HepG2 (cell line): ENCODE measurements around the gene ECSCR. TPM values are rescaled to one million over a fixed set of nuclear protein-coding genes. Genes with fewer than 3 reads are reported as not detected.

Source experiments
- CCDC6 ChIP-seq: sonication (generic); formaldehyde crosslinking; IDR thresholded peaks from 2 replicates; pipeline ENCODE4 v1.8.1; 2022; ENCODE audit warnings: mild to moderate bottlenecking, missing genetic modification reagents, moderate library complexity
- FOXA1 ChIP-seq, 2 experiments: fragments of 450-650 bp in 1 of 2; sonication (generic) in 1 of 2; formaldehyde crosslinking in 1 of 2; IDR thresholded peaks; 2 replicates each; pipeline versions ENCODE4 v1.4.0 to v1.6.1; 2016 to 2020; ENCODE audit warnings: missing genetic modification reagents in 1 of 2
- GZF1 ChIP-seq: sonication (generic); formaldehyde crosslinking; IDR thresholded peaks from 2 replicates; pipeline ENCODE4 v1.5.1; 2020; ENCODE audit warnings: mild to moderate bottlenecking, missing genetic modification reagents
- HNF1A ChIP-seq, 2 experiments: sonication (generic) in 1 of 2; formaldehyde crosslinking in 1 of 2; IDR thresholded peaks; 2 replicates each; pipeline versions ENCODE4 v1.4.0 to v1.6.1; 2016 to 2020; ENCODE audit warnings: borderline replicate concordance in 1 of 2, low read depth in 1 of 2, mild to moderate bottlenecking in 1 of 2, missing genetic modification reagents in 1 of 2
- KAT2B ChIP-seq: fragments of 150-350 bp; IDR thresholded peaks from 2 replicates; pipeline ENCODE4 v1.6.1; 2014; ENCODE audit warnings: low read depth, low read length, borderline replicate concordance
- KAT7 ChIP-seq: IDR thresholded peaks from 2 replicates; pipeline ENCODE4 v1.6.1; 2018; ENCODE audit warnings: borderline replicate concordance, missing compliant biosample characterization
- KLF6 ChIP-seq: IDR thresholded peaks from 2 replicates; pipeline ENCODE4 v1.8.0; 2016; ENCODE audit warnings: missing biosample characterization, missing genetic modification reagents
- MYNN ChIP-seq: sonication (generic); formaldehyde crosslinking; IDR thresholded peaks from 2 replicates; pipeline ENCODE4 v1.4.0; 2020; ENCODE audit warnings: mild to moderate bottlenecking, low read depth, missing genetic modification reagents
- NFIC ChIP-seq: IDR thresholded peaks from 2 replicates; pipeline ENCODE4 v1.6.1; 2012; ENCODE audit warnings: mild to moderate bottlenecking, low read length, inconsistent platforms
- SIN3B ChIP-seq: fragments of 150-350 bp; IDR thresholded peaks from 2 replicates; pipeline ENCODE4 v1.6.1; 2014; ENCODE audit warnings: low read length
- SRY ChIP-seq: sonication (generic); formaldehyde crosslinking; IDR thresholded peaks from 2 replicates; pipeline ENCODE4 v1.8.0; 2022; ENCODE audit warnings: mild to moderate bottlenecking, missing genetic modification reagents
- THYN1 ChIP-seq: sonication (generic); formaldehyde crosslinking; IDR thresholded peaks from 2 replicates; pipeline ENCODE4 v1.8.1; 2023; ENCODE audit warnings: low read depth, mild to moderate bottlenecking, moderate library complexity, missing genetic modification reagents, borderline replicate concordance
- ZBTB42 ChIP-seq: sonication (generic); formaldehyde crosslinking; IDR thresholded peaks from 2 replicates; pipeline ENCODE4 v1.5.0; 2020; ENCODE audit warnings: mild to moderate bottlenecking, missing genetic modification reagents
- ZFYVE20 ChIP-seq: sonication (generic); formaldehyde crosslinking; IDR thresholded peaks from 2 replicates; pipeline ENCODE4 v1.8.0; 2023; ENCODE audit warnings: low read depth, mild to moderate bottlenecking, moderate library complexity, missing genetic modification reagents, borderline replicate concordance
- ZNF205 ChIP-seq: IDR thresholded peaks from 2 replicates; pipeline ENCODE4 v1.6.1; 2018; ENCODE audit warnings: missing biosample characterization, missing genetic modification reagents
- ZNF260 ChIP-seq: sonication (generic); formaldehyde crosslinking; IDR thresholded peaks from 2 replicates; pipeline ENCODE4 v1.4.0; 2020; ENCODE audit warnings: missing genetic modification reagents, low read depth, mild to moderate bottlenecking, borderline replicate concordance
- ZNF263 ChIP-seq: sonication (generic); formaldehyde crosslinking; IDR thresholded peaks from 2 replicates; pipeline ENCODE4 v1.4.0; 2020; ENCODE audit warnings: missing genetic modification reagents
- ZNF33B ChIP-seq: sonication (generic); formaldehyde crosslinking; IDR thresholded peaks from 2 replicates; pipeline ENCODE4 v1.5.1; 2020; ENCODE audit warnings: mild to moderate bottlenecking, missing genetic modification reagents
- ZNF367 ChIP-seq: sonication (generic); formaldehyde crosslinking; IDR thresholded peaks from 2 replicates; pipeline ENCODE4 v1.4.0; 2020; ENCODE audit warnings: missing genetic modification reagents, borderline replicate concordance
- ZNF550 ChIP-seq: sonication (generic); formaldehyde crosslinking; IDR thresholded peaks from 2 replicates; pipeline ENCODE4 v1.4.0; 2020; ENCODE audit warnings: mild to moderate bottlenecking, missing genetic modification reagents, borderline replicate concordance
- ZNF558 ChIP-seq: sonication (generic); formaldehyde crosslinking; IDR thresholded peaks from 2 replicates; pipeline ENCODE4 v1.9.0; 2022; ENCODE audit warnings: mild to moderate bottlenecking, missing genetic modification reagents, borderline replicate concordance
- ZNF629 ChIP-seq: sonication (generic); formaldehyde crosslinking; conservative IDR thresholded peaks from 2 replicates; pipeline ENCODE4 v1.5.0; 2020; ENCODE audit warnings: missing genetic modification reagents
- ZNF737 ChIP-seq: sonication (generic); formaldehyde crosslinking; IDR thresholded peaks from 2 replicates; pipeline ENCODE4 v1.5.0; 2020; ENCODE audit warnings: missing genetic modification reagents, mild to moderate bottlenecking, borderline replicate concordance
- ZNF784 ChIP-seq: sonication (generic); formaldehyde crosslinking; IDR thresholded peaks from 2 replicates; pipeline ENCODE4 v1.5.1; 2020; ENCODE audit warnings: missing genetic modification reagents, mild to moderate bottlenecking, borderline replicate concordance
- ZNF841 ChIP-seq: sonication (generic); formaldehyde crosslinking; IDR thresholded peaks from 2 replicates; pipeline ENCODE4 v1.8.1; 2023; ENCODE audit warnings: missing genetic modification reagents, borderline replicate concordance
- polyA plus RNA-seq, 8 experiments: library from polyadenylated mRNA; depleted of rRNA in 3 of 8; stranded (reverse) in 7 of 8; unstranded in 1 of 8; fragments of >200 nt; fragmentation: Illumina TruSeq in 4 of 8; extraction: Trizol in 4 of 8; gene quantifications; 2 replicates each; pipeline versions ENCODE4 v1.2.1 to v1.2.3, GENCODE V29; 2011 to 2016; ENCODE audit warnings: low read depth in 4 of 8, missing spikeins in 1 of 8, mixed read lengths in 1 of 8; ENCODE audit not compliant: insufficient read depth in 1 of 8
- total RNA-seq, 5 experiments: library from RNA; depleted of rRNA; stranded (reverse); fragments of >200 nt; fragmentation: Illumina TruSeq; extraction: Trizol; gene quantifications; 2 replicates each; pipeline ENCODE4 v1.2.3, GENCODE V29; 2016; ENCODE audit warnings: low read depth in 1 of 5

Gene ECSCR
- total and polyA plus RNA-seq, 2 of the 13 experiments (the other 11 are each of a cell fraction or from before 2014, with no cell fraction given) = 0.18 TPM; not detected in 1

GRCh38 chr5:139403787-139404483, 58.6 kb downstream of the ECSCR start, which contains the start of gene SPATA24 (continued):
- TF ChIP-seq KAT2B (no peak), THYN1 (CRISPR knock-in tag) (no peak), KAT7 (CRISPR knock-in tag) (no peak), GZF1 (0 out of 2 replicates have a peak, but pooled peaks have one; percentile 40), SIN3B (no peak), ZNF737 (CRISPR knock-in tag) (no peak), ZNF841 (CRISPR knock-in tag) (no peak), NFIC (no peak), SRY (CRISPR knock-in tag) (no peak), ZNF205 (CRISPR knock-in tag) (no peak), ZNF260 (CRISPR knock-in tag) (no peak), ZNF33B (CRISPR knock-in tag) (no peak), KLF6 (CRISPR knock-in tag) (no peak), CCDC6 (CRISPR knock-in tag) (peak; percentile 73), ZFYVE20 (CRISPR knock-in tag) (no peak), FOXA1 (IDR thresholded peaks at IDR 0.05) (no peak), FOXA1 (CRISPR knock-in tag; IDR thresholded peaks at IDR 0.05) (no peak), MYNN (CRISPR knock-in tag) (no peak), ZBTB42 (no peak), ZNF263 (no peak), HNF1A (IDR thresholded peaks at IDR 0.05; ENCODE audit: low read depth) (no peak), HNF1A (CRISPR knock-in tag; IDR thresholded peaks at IDR 0.05; ENCODE audit: borderline replicate concordance) (peak; percentile 60; the same call in 1 of the 2 replicates), ZNF784 (CRISPR knock-in tag) (peak; percentile 37; the same call in 1 of the 2 replicates), ZNF367 (CRISPR knock-in tag) (no peak), ZNF558 (CRISPR knock-in tag) (no peak), ZNF550 (no peak), ZNF629 (no peak)
